ENCODE data around the gene GPR155. TPM values are rescaled to one million over a fixed set of nuclear protein-coding genes. Genes with fewer than 3 reads are reported as not detected.
"Not testable (repeated sequence)": the region's sequence is repeated elsewhere in the genome, so short reads cannot be mapped to it uniquely, and the experiment has no call there.

Gene GPR155
- total RNA-seq, 1 donor from 2014 or later: 0.94 TPM

DNA sequence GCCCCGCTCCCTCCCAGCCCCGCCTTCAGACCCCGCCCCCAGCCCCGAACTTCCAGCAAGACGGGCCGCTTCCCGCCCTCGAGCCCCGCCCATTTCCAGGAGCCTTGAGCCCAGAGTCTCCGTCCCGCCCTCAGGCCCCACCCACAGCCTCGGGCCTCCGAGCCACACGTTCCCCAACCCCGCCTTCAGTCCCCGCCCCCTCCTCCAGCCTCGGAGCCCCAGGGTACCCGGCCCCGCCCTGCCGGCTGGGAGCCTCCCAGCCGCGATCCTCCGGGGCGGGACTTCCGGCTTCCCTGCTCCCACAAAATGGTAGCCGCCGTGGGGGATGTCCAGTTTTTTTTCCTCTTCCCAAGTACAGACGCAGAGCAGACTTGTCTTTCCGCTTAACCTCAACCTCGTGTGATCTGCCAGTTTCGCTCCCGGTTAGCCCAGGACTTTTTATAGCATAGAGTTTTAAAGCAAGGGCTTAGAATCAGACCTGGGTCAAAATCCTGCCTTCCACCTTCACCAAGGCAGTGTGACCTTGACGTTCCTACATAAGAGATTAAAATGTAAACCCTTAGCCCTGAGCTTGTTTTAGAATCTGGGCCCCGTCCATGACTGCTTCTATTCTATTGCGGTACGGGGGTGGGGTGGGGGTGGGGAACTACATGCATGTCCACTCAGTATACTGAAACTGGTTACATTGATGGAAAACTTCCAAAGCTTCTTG is 435 bp upstream of the GPR155 start:
- peak; percentile 85 for DNase-seq (ENCODE audit: low spot score)
- peak overlapping the region; percentile 79 for H3K27ac Mint-ChIP-seq
- H3K4me3 Mint-ChIP-seq (ENCODE audit: low read depth): peak overlapping the region; percentile 87
- H3K9me3 Mint-ChIP-seq: peaks cover 6% of the 10 kb centered on the region
- peaks cover 7% of the 10 kb centered on the region for H3K27me3 Mint-ChIP-seq (ENCODE audit: low read depth)
- peaks cover 52% of the 10 kb centered on the region for H3K4me1 Mint-ChIP-seq (ENCODE audit: low read depth)
- peaks cover under 1% of the 10 kb centered on the region for H3K36me3 Mint-ChIP-seq (ENCODE audit: low read depth)
- intact Hi-C loops (cut with micrococcal nuclease): loop anchor here (5.0 to 10.0 kb wide), 4 partner anchors 240 to 1130 kb away; partner anchors contain the start of genes ATF2, OLA1 and SP3

DNA sequence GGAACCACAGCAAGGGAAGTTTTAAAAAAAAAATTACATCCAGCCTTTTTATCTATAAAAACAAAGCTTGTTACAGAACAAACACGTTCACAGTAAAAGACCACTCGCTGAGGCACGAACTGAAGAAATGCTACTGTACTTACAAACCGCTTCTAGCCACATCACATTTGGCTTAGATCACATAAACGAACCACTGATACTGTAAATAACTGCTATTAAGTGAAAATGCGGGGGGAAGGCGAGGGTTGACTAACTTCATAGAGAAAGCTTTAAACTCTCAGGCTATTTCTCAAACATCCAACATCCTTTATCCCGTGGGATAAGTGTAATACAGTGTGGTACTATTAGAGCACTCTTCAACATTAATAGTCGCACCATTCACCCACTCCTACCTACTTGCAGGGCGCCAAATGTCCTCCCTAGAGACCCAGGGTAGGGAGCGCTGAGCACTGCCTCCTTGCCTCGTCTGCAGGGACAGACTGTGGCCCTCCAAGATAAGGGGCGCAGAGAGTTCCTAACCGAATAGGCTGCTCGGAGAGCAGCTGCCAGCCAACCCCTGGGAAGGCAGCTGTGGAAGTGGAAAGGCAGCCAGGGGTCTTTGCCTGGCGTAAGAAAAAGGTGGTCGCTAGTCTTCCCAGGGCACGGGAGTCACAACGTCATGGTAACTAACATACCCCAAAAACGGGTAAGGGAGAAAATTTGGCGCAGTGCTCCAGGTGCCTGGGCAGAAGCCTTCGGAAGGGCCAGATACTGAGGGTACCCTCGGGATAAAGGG is 854 bp downstream of the GPR155 start:
- Mint-ChIP-seq H3K27ac (peak overlapping the region; percentile 40), H3K4me3 (ENCODE audit: low read depth) (peak overlapping the region; percentile 89), H3K27me3 (ENCODE audit: low read depth) (peaks cover 7% of the 10 kb centered on the region), H3K9me3 (peaks cover 6% of the 10 kb centered on the region), H3K36me3 (ENCODE audit: low read depth) (peaks cover 7% of the 10 kb centered on the region), H3K4me1 (ENCODE audit: low read depth) (peaks cover 43% of the 10 kb centered on the region)
- DNase-seq (ENCODE audit: low spot score): no peak
- intact Hi-C loops (cut with micrococcal nuclease): loop anchor here (5.0 to 10.0 kb wide), 4 partner anchors 239 to 1129 kb away; partner anchors contain the start of genes ATF2, OLA1 and SP3

DNA sequence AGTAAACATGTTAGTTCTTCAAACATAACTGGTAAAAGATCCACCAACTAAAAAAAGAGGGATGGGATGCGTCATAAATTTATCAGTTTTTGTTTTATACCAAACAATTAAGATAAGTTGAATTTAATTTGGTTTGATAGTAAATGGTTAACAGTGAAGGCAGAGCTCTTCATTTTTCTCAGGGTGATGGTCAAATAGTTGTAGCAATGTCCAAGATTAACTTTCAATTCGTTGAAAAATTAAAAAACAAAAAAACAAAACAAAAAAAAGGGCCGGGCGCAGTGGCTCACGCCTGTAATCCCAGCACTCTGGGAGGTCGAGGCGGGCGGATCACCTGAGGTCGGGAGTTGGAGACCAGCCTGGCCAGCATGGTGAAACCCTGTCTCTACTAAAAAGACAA is 1.8 kb downstream of the GPR155 start:
- intact Hi-C loops (cut with micrococcal nuclease): loop anchor here (5.0 to 10.0 kb wide), 4 partner anchors 238 to 1128 kb away; partner anchors contain the start of genes ATF2, OLA1 and SP3
- Mint-ChIP-seq H3K4me1 (ENCODE audit: low read depth) (peaks cover 36% of the 10 kb centered on the region), H3K4me3 (ENCODE audit: low read depth) (peak overlapping the region; percentile 49)
- DNase-seq (ENCODE audit: low spot score); H3K27me3 Mint-ChIP-seq (ENCODE audit: low read depth); H3K27ac Mint-ChIP-seq; H3K36me3 Mint-ChIP-seq (ENCODE audit: low read depth); H3K9me3 Mint-ChIP-seq: not testable (repeated sequence)

DNA sequence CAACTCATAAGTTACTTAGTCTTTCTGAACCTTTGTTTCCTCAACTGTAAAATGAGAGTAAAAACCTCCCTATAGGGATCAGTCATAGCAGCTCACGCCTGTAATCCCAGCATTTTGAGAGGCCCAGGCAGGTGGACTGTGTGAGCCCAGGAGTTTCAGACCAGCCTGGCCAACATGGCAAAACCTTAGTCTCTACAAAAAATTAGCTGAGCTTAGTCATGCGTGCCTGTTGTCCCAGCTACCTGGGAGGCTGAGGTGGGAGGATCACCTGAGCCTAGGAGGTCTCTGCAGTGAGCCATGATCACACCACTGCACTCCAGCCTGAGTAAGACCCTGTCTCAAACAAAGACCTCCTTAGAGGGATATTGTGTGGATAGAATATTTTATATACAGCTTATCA is 2.3 kb downstream of the GPR155 start:
- Mint-ChIP-seq H3K27me3 (ENCODE audit: low read depth) (peaks cover 7% of the 10 kb centered on the region), H3K36me3 (ENCODE audit: low read depth) (peaks cover 7% of the 10 kb centered on the region), H3K4me1 (ENCODE audit: low read depth) (peaks cover 32% of the 10 kb centered on the region), H3K4me3 (ENCODE audit: low read depth) (peak overlapping the region; percentile 49), H3K27ac (no peak overlapping the region), H3K9me3 (peaks cover 6% of the 10 kb centered on the region)
- DNase-seq (ENCODE audit: low spot score): no peak
- intact Hi-C loops (cut with micrococcal nuclease): loop anchor here (10.0 kb wide), 1 partner anchor 520 kb away; the partner anchor contains the start of gene SP3

DNA sequence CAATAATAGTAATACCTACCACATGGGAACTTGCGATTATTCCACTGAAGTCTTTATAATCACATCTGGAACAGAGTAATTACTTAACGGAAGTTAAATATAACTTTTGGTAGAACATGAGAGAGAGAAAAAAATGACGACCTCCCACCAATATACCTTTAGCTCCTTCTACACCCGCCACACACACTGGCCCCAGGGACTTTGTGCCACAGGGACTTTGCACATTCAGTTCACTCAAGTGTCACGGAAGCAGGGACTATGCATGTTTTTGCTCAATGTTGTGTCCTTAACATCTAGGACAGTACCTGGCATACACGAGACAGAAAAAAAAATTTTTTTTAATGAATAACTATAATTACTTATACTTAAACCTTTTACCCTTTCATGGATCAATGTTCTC is 4.0 kb downstream of the GPR155 start:
- Mint-ChIP-seq H3K27me3 (ENCODE audit: low read depth) (peaks cover 7% of the 10 kb centered on the region), H3K9me3 (no peaks in the 10 kb centered on the region)

DNA sequence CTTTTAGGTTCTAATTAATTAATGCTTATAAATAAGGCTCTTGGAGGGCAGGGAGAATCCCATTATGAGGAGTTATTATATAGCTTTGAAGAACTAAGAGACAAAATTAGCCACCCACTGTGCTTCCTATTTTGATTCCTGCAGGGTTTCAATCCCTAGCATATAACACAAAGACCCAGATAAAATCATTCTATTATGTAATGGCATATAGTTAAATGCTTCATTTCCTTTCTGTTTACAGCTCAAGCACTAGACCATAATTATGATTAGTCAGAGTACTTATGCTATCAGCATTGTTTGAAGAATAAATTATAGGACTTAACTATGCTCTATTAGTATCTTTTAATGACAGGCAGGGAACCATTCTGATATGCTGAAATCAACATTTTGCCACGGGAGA is 9.1 kb downstream of the GPR155 start:
- H3K9me3 Mint-ChIP-seq: no peaks in the 10 kb centered on the region
- intact Hi-C loops (cut with micrococcal nuclease): no loop called here
- peaks cover 2% of the 10 kb centered on the region for H3K4me1 Mint-ChIP-seq (ENCODE audit: low read depth)
- no peak overlapping the region for H3K27ac Mint-ChIP-seq
- no peak for DNase-seq (ENCODE audit: low spot score)
- peaks cover 7% of the 10 kb centered on the region for H3K36me3 Mint-ChIP-seq (ENCODE audit: low read depth)
- H3K27me3 Mint-ChIP-seq (ENCODE audit: low read depth): peaks cover 11% of the 10 kb centered on the region
- H3K4me3 Mint-ChIP-seq (ENCODE audit: low read depth): no peak overlapping the region

More for the DNA sequence above, 4.0 kb downstream of the GPR155 start:
- intact Hi-C loops (cut with micrococcal nuclease): loop anchor here (10.0 kb wide), 1 partner anchor 518 kb away; the partner anchor contains the start of gene SP3
- Mint-ChIP-seq H3K27ac (no peak overlapping the region), H3K4me3 (ENCODE audit: low read depth) (no peak overlapping the region), H3K4me1 (ENCODE audit: low read depth) (peaks cover 19% of the 10 kb centered on the region), H3K36me3 (ENCODE audit: low read depth) (peaks cover 7% of the 10 kb centered on the region)
- no peak for DNase-seq (ENCODE audit: low spot score)

DNA sequence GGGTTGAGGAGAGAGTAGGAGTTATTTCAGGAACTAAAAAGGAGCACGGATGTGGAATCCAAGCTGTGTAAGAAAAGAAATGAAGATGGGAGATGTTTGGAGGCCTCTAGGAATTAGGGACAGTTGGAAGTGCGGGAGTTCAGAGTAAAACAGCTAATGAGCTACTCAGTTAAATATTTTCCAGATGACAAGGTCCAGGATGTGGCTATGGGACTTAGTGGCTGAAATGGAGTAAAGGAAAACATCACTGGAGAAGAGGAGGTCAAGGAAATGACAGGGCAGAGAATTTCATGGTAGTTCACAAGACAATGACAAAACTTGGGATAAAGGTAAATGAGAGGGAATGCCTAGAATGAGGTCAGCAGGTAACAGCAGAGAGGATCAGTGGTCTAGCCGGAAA is 13.0 kb downstream of the GPR155 start:
- H3K9me3 Mint-ChIP-seq: no peaks in the 10 kb centered on the region
- H3K36me3 Mint-ChIP-seq (ENCODE audit: low read depth): no peaks in the 10 kb centered on the region
- H3K27me3 Mint-ChIP-seq (ENCODE audit: low read depth): peaks cover 11% of the 10 kb centered on the region
- peaks cover 2% of the 10 kb centered on the region for H3K4me1 Mint-ChIP-seq (ENCODE audit: low read depth)
- H3K4me3 Mint-ChIP-seq (ENCODE audit: low read depth): no peak overlapping the region
- no peak for DNase-seq (ENCODE audit: low spot score)
- no peak overlapping the region for H3K27ac Mint-ChIP-seq
- intact Hi-C loops (cut with micrococcal nuclease): no loop called here

DNA sequence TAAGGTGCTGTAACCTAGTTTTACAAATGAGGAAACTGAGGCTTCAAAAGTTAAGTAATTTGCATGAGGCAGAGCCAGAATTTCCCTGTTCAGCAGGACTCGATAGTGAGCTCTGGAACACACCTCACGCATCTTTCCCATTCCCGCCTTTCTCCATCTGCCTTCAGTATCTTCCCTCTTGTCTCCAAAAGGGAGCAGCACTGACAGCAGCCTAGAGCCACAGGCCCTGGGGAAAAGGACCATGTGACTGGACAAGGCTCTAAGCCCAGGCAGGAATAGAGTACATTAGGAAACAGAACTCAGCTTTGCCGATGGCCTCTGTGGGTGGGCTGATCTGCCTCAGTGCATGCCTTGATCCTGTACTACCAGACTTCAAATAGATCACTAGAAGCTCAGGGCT is 21.5 kb downstream of the GPR155 start:
- intact Hi-C loops (cut with micrococcal nuclease): no loop called here
- H3K27me3 Mint-ChIP-seq (ENCODE audit: low read depth): no peaks in the 10 kb centered on the region
- no peaks in the 10 kb centered on the region for H3K36me3 Mint-ChIP-seq (ENCODE audit: low read depth)
- no peak overlapping the region for H3K4me3 Mint-ChIP-seq (ENCODE audit: low read depth)
- H3K9me3 Mint-ChIP-seq: no peaks in the 10 kb centered on the region
- no peaks in the 10 kb centered on the region for H3K4me1 Mint-ChIP-seq (ENCODE audit: low read depth)
- DNase-seq (ENCODE audit: low spot score): no peak
- H3K27ac Mint-ChIP-seq: no peak overlapping the region

DNA sequence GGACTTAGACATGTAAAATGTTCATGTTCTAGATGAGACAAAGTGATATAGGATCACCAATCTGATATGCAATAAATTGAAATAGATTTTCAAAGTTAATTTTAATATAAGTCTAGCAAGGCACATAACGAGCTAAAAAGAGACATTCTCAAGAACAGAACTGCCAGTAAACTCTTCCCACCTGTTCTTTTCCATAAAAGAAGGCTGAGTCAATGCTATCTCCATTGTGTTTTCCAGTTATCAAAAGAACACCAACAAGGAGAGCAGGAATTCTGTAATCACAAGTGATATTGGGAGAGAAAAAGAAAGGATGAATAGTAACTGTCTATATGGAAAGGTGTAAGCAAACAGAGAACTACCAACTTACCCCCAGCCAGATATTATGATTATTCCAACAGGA is 25.6 kb downstream of the GPR155 start:
- intact Hi-C loops (cut with micrococcal nuclease): no loop called here
- Mint-ChIP-seq H3K27ac (no peak overlapping the region), H3K36me3 (ENCODE audit: low read depth) (no peaks in the 10 kb centered on the region), H3K4me1 (ENCODE audit: low read depth) (no peaks in the 10 kb centered on the region), H3K9me3 (no peaks in the 10 kb centered on the region), H3K4me3 (ENCODE audit: low read depth) (no peak overlapping the region), H3K27me3 (ENCODE audit: low read depth) (no peaks in the 10 kb centered on the region)
- no peak for DNase-seq (ENCODE audit: low spot score)

DNA sequence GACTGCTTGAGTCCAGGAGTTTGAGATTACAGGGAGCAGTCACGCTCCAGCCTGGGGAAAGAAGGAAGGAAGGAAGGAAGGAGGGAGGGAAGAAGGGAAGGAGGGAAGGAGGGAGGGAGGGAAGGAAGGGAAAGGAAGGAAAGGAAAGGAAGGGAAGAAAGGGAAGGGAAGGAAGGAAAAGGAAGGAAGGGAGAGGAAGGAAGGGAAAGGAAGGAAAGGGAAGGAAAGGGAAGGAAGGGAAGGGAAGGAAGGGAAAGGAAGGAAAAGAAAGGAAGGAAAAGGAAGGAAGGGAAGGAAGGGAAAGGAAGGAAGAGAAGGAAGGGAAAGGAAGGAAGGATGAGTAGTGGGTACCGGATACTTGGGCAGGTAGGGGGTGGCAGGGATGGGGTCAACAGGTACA is 32.3 kb downstream of the GPR155 start:
- Mint-ChIP-seq H3K4me1 (ENCODE audit: low read depth) (peaks cover 2% of the 10 kb centered on the region), H3K36me3 (ENCODE audit: low read depth) (no peaks in the 10 kb centered on the region)
- intact Hi-C loops (cut with micrococcal nuclease): no loop called here

DNA sequence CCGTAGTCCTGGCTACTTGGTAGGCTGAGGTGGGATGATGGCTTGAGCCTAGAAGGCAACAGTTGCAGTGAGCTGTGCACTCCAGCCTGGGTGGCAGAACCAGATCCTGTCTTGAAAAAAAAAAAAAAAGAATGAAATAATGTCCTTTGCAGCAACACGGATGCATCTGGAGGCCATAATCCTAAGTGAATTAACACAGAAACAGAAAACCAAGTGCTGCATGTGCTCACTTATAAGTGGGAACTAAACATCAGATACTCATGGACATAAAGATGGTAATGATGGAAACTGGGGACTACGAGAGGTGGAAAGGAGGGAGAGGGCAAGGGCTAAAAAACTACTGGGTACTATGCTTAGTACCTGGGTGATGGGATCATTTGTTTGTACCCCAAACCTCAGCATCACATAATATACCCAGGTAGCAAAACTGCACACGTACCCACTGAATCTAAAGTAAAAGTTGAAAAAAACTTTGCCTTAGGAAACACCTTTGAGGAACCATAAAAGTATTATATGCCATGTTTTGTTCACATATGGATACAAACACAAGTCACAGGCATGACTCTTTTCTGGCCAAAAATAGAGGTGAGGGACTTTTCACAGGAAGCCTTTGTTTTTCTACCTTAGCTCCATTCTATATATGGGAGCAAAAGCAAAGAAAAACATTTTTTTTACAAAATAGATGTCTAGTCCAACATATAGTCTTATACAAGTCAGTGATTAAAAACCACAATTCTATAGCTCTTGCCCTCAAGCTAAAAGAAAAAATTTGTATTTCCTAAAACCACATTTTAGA is 36.6 kb downstream of the GPR155 start:
- Mint-ChIP-seq H3K9me3 (no peaks in the 10 kb centered on the region), H3K4me3 (ENCODE audit: low read depth) (no peak overlapping the region), H3K36me3 (ENCODE audit: low read depth) (peaks cover 4% of the 10 kb centered on the region), H3K27me3 (ENCODE audit: low read depth) (no peaks in the 10 kb centered on the region), H3K27ac (no peak overlapping the region), H3K4me1 (ENCODE audit: low read depth) (peaks cover 2% of the 10 kb centered on the region)
- intact Hi-C loops (cut with micrococcal nuclease): no loop called here
- no peak for DNase-seq (ENCODE audit: low spot score)

More for the DNA sequence above, 32.3 kb downstream of the GPR155 start:
- Mint-ChIP-seq H3K27me3 (ENCODE audit: low read depth) (no peaks in the 10 kb centered on the region), H3K27ac (no peak overlapping the region), H3K9me3 (no peaks in the 10 kb centered on the region), H3K4me3 (ENCODE audit: low read depth) (no peak overlapping the region)
- no peak for DNase-seq (ENCODE audit: low spot score)

DNA sequence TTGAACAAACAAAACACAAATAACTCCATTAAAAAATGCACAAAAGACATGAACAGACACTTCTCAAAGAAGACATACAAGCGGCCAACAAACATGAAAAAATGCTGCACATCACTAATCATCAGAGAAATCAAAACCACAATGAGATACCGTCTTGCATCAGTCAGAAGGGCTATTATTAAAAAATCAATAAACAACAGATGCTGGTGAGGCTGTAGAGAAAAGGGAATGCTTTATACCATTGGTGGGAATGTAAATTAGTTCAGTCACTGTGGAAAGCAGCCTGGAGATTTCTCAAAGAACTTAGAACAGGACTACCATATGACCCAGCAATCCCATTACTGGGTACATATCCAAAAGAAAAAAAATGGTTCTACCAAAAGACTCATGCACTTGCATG is 37.8 kb downstream of the GPR155 start:
- Mint-ChIP-seq H3K27me3 (ENCODE audit: low read depth) (no peaks in the 10 kb centered on the region), H3K4me3 (ENCODE audit: low read depth) (no peak overlapping the region), H3K36me3 (ENCODE audit: low read depth) (peaks cover 8% of the 10 kb centered on the region), H3K27ac (no peak overlapping the region), H3K4me1 (ENCODE audit: low read depth) (peaks cover 2% of the 10 kb centered on the region), H3K9me3 (no peaks in the 10 kb centered on the region)
- intact Hi-C loops (cut with micrococcal nuclease): no loop called here
- no peak for DNase-seq (ENCODE audit: low spot score)

Measured in activated T-helper 2 cell treated with anti-CD3 and anti-CD28 coated beads, Interferon-gamma antibody, Interleukin-2, Interleukin-4, amounts not matched to agents 10 μg/mL and 5 μg/mL and 100 μg/mL, durations not matched to agents 14 hours and 24 hours and 36 hours (primary cell).